ENCODE results near the gene RNF121. TPM values are rescaled to one million over a fixed set of nuclear protein-coding genes. Genes with fewer than 3 reads are reported as not detected.

Gene RNF121
- total RNA-seq, 1 donor from 2014 or later, result 25.6 TPM

GRCh38 chr11:72018171-72018570, 89.3 kb downstream of the RNF121 start:
- Histone ChIP-seq H3K4me3 (ENCODE audit: low read length in 3 of 3) (no peak overlapping the region), H3K36me3 (ENCODE audit: control insufficient read depth in 3 of 3, insufficient read depth in 3 of 3, low read length in 3 of 3) (peaks cover 93 to 97% (median 97%) of the 10 kb centered on the region in 3 donors), H3K9ac (ENCODE audit: low read depth in 1 of 3, low read length in 3 of 3) (no peak overlapping the region)

GRCh38 chr11:72023335-72023734, 94.5 kb downstream of the RNF121 start:
- H3K27me3 ChIP-seq (ENCODE audit: control insufficient read depth in 3 of 3, insufficient read depth in 3 of 3, low read length in 3 of 3), result no peaks in the 10 kb centered on the region
- no peak overlapping the region for H3K9ac ChIP-seq (ENCODE audit: low read depth in 1 of 3, low read length in 3 of 3)
- H3K9me3 ChIP-seq (ENCODE audit: control insufficient read depth in 3 of 3, low read length in 3 of 3), result no peaks in the 10 kb centered on the region
- H3K4me3 ChIP-seq (ENCODE audit: low read length in 3 of 3), result no peak overlapping the region
- peaks cover 9 to 24% (median 16%) of the 10 kb centered on the region in 3 donors for H3K4me1 ChIP-seq (ENCODE audit: control insufficient read depth in 3 of 3, insufficient read depth in 3 of 3, low read length in 3 of 3)
- peaks cover 62 to 77% (median 70%) of the 10 kb centered on the region in 3 donors for H3K36me3 ChIP-seq (ENCODE audit: control insufficient read depth in 3 of 3, insufficient read depth in 3 of 3, low read length in 3 of 3)
- H3K27ac ChIP-seq (ENCODE audit: low read depth, low read length), result no peak overlapping the region

More at GRCh38 chr11:72018171-72018570, 89.3 kb downstream of the RNF121 start:
- H3K9me3 ChIP-seq (ENCODE audit: control insufficient read depth in 3 of 3, low read length in 3 of 3), result no peaks in the 10 kb centered on the region
- no peaks in the 10 kb centered on the region for H3K27me3 ChIP-seq (ENCODE audit: control insufficient read depth in 3 of 3, insufficient read depth in 3 of 3, low read length in 3 of 3)
- H3K27ac ChIP-seq (ENCODE audit: low read depth, low read length), result no peak overlapping the region
- H3K4me1 ChIP-seq (ENCODE audit: control insufficient read depth in 3 of 3, insufficient read depth in 3 of 3, low read length in 3 of 3), result peaks cover 23 to 28% (median 27%) of the 10 kb centered on the region in 3 donors

GRCh38 chr11:72024069-72024754, 95.4 kb downstream of the RNF121 start:
- no peaks in the 10 kb centered on the region for H3K9me3 ChIP-seq (ENCODE audit: control insufficient read depth in 3 of 3, low read length in 3 of 3)
- peaks cover 9 to 30% (median 22%) of the 10 kb centered on the region in 3 donors for H3K4me1 ChIP-seq (ENCODE audit: control insufficient read depth in 3 of 3, insufficient read depth in 3 of 3, low read length in 3 of 3)
- no peak overlapping the region for H3K27ac ChIP-seq (ENCODE audit: low read depth, low read length)
- peaks cover 62 to 77% (median 70%) of the 10 kb centered on the region in 3 donors for H3K36me3 ChIP-seq (ENCODE audit: control insufficient read depth in 3 of 3, insufficient read depth in 3 of 3, low read length in 3 of 3)
- H3K4me3 ChIP-seq (ENCODE audit: low read length in 3 of 3), result no peak overlapping the region
- no peak overlapping the region for H3K9ac ChIP-seq (ENCODE audit: low read depth in 1 of 3, low read length in 3 of 3)
- H3K27me3 ChIP-seq (ENCODE audit: control insufficient read depth in 3 of 3, insufficient read depth in 3 of 3, low read length in 3 of 3), result no peaks in the 10 kb centered on the region

GRCh38 chr11:72026090-72026489, 97.2 kb downstream of the RNF121 start:
- H3K36me3 ChIP-seq (ENCODE audit: control insufficient read depth in 3 of 3, insufficient read depth in 3 of 3, low read length in 3 of 3), result peaks cover 49 to 68% (median 55%) of the 10 kb centered on the region in 3 donors
- peak overlapping the region; percentile 56 for H3K27ac ChIP-seq (ENCODE audit: low read depth, low read length)
- H3K9me3 ChIP-seq (ENCODE audit: control insufficient read depth in 3 of 3, low read length in 3 of 3), result no peaks in the 10 kb centered on the region
- peaks cover 12 to 39% (median 28%) of the 10 kb centered on the region in 3 donors for H3K4me1 ChIP-seq (ENCODE audit: control insufficient read depth in 3 of 3, insufficient read depth in 3 of 3, low read length in 3 of 3)
- no peaks in the 10 kb centered on the region for H3K27me3 ChIP-seq (ENCODE audit: control insufficient read depth in 3 of 3, insufficient read depth in 3 of 3, low read length in 3 of 3)
- H3K4me3 ChIP-seq (ENCODE audit: low read length in 3 of 3), result no peak overlapping the region
- H3K9ac ChIP-seq (ENCODE audit: low read depth in 1 of 3, low read length in 3 of 3), result no peak overlapping the region

GRCh38 chr11:72030472-72031045, 101.7 kb downstream of the RNF121 start:
- Histone ChIP-seq H3K9me3 (ENCODE audit: control insufficient read depth in 3 of 3, low read length in 3 of 3) (no peaks in the 10 kb centered on the region), H3K36me3 (ENCODE audit: control insufficient read depth in 3 of 3, insufficient read depth in 3 of 3, low read length in 3 of 3) (peaks cover 30 to 56% (median 38%) of the 10 kb centered on the region in 3 donors), H3K27me3 (ENCODE audit: control insufficient read depth in 3 of 3, insufficient read depth in 3 of 3, low read length in 3 of 3) (no peaks in the 10 kb centered on the region), H3K4me1 (ENCODE audit: control insufficient read depth in 3 of 3, insufficient read depth in 3 of 3, low read length in 3 of 3) (peaks cover 8 to 35% (median 25%) of the 10 kb centered on the region in 3 donors), H3K4me3 (ENCODE audit: low read length in 3 of 3) (no peak overlapping the region), H3K27ac (ENCODE audit: low read depth, low read length) (no peak overlapping the region), H3K9ac (ENCODE audit: low read depth in 1 of 3, low read length in 3 of 3) (no peak overlapping the region)

- H3K4me3 ChIP-seq (ENCODE audit: low read length in 3 of 3), result peak overlapping the region in 2 of 3 donors; percentile 24 to 48
- H3K9me3 ChIP-seq (ENCODE audit: control insufficient read depth in 3 of 3, low read length in 3 of 3), result no peaks in the 10 kb centered on the region
- peaks cover 11 to 29% (median 21%) of the 10 kb centered on the region in 3 donors for H3K36me3 ChIP-seq (ENCODE audit: control insufficient read depth in 3 of 3, insufficient read depth in 3 of 3, low read length in 3 of 3)
- H3K9ac ChIP-seq (ENCODE audit: low read depth in 1 of 3, low read length in 3 of 3), result peak overlapping the region in 1 of 3 donors; percentile 17
- H3K4me1 ChIP-seq (ENCODE audit: control insufficient read depth in 3 of 3, insufficient read depth in 3 of 3, low read length in 3 of 3), result peaks cover 42 to 48% (median 44%) of the 10 kb centered on the region in 3 donors
- H3K27me3 ChIP-seq (ENCODE audit: control insufficient read depth in 3 of 3, insufficient read depth in 3 of 3, low read length in 3 of 3), result no peaks in the 10 kb centered on the region
- H3K27ac ChIP-seq (ENCODE audit: low read depth, low read length), result no peak overlapping the region
Measured at GRCh38 chr11:72036687-72037086, 107.8 kb downstream of the RNF121 start.

- Histone ChIP-seq H3K4me3 (ENCODE audit: low read length in 3 of 3) (peak overlapping the region; percentile 90 to 95 (median 94)), H3K9me3 (ENCODE audit: control insufficient read depth in 3 of 3, low read length in 3 of 3) (no peaks in the 10 kb centered on the region), H3K36me3 (ENCODE audit: control insufficient read depth in 3 of 3, insufficient read depth in 3 of 3, low read length in 3 of 3) (peaks cover 11 to 25% (median 21%) of the 10 kb centered on the region in 3 donors), H3K27ac (ENCODE audit: low read depth, low read length) (peak overlapping the region; percentile 97), H3K4me1 (ENCODE audit: control insufficient read depth in 3 of 3, insufficient read depth in 3 of 3, low read length in 3 of 3) (peaks cover 52 to 59% (median 54%) of the 10 kb centered on the region in 3 donors), H3K9ac (ENCODE audit: low read depth in 1 of 3, low read length in 3 of 3) (peak overlapping the region; percentile 66 to 99 (median 86)), H3K27me3 (ENCODE audit: control insufficient read depth in 3 of 3, insufficient read depth in 3 of 3, low read length in 3 of 3) (no peaks in the 10 kb centered on the region)
Measured at GRCh38 chr11:72037554-72038311, 108.9 kb downstream of the RNF121 start.

GRCh38 chr11:72038491-72038890, 109.6 kb downstream of the RNF121 start:
- peak overlapping the region; percentile 86 to 99 (median 99) for H3K9ac ChIP-seq (ENCODE audit: low read depth in 1 of 3, low read length in 3 of 3)
- H3K27me3 ChIP-seq (ENCODE audit: control insufficient read depth in 3 of 3, insufficient read depth in 3 of 3, low read length in 3 of 3), result no peaks in the 10 kb centered on the region
- H3K9me3 ChIP-seq (ENCODE audit: control insufficient read depth in 3 of 3, low read length in 3 of 3), result no peaks in the 10 kb centered on the region
- peaks cover 52 to 55% (median 55%) of the 10 kb centered on the region in 3 donors for H3K4me1 ChIP-seq (ENCODE audit: control insufficient read depth in 3 of 3, insufficient read depth in 3 of 3, low read length in 3 of 3)
- H3K36me3 ChIP-seq (ENCODE audit: control insufficient read depth in 3 of 3, insufficient read depth in 3 of 3, low read length in 3 of 3), result peaks cover 9 to 19% (median 16%) of the 10 kb centered on the region in 3 donors
- H3K27ac ChIP-seq (ENCODE audit: low read depth, low read length), result peak overlapping the region; percentile 97
- H3K4me3 ChIP-seq (ENCODE audit: low read length in 3 of 3), result peak overlapping the region; percentile 90 to 95 (median 94)

GRCh38 chr11:72039031-72039855, 110.4 kb downstream of the RNF121 start:
- H3K4me3 ChIP-seq (ENCODE audit: low read length in 3 of 3), result peak overlapping the region; percentile 90 to 95 (median 94)
- peak overlapping the region; percentile 97 for H3K27ac ChIP-seq (ENCODE audit: low read depth, low read length)
- H3K36me3 ChIP-seq (ENCODE audit: control insufficient read depth in 3 of 3, insufficient read depth in 3 of 3, low read length in 3 of 3), result peaks cover 6 to 12% (median 9%) of the 10 kb centered on the region in 3 donors
- peak overlapping the region; percentile 86 to 99 (median 99) for H3K9ac ChIP-seq (ENCODE audit: low read depth in 1 of 3, low read length in 3 of 3)
- no peaks in the 10 kb centered on the region for H3K27me3 ChIP-seq (ENCODE audit: control insufficient read depth in 3 of 3, insufficient read depth in 3 of 3, low read length in 3 of 3)
- peaks cover 52 to 55% (median 53%) of the 10 kb centered on the region in 3 donors for H3K4me1 ChIP-seq (ENCODE audit: control insufficient read depth in 3 of 3, insufficient read depth in 3 of 3, low read length in 3 of 3)
- no peaks in the 10 kb centered on the region for H3K9me3 ChIP-seq (ENCODE audit: control insufficient read depth in 3 of 3, low read length in 3 of 3)
